GM23248 (cell line): ENCODE results near the gene DPF1.

Experiments used
- EZH2 ChIP-seq: fragments of 200-600 bp; sonication (generic); IDR thresholded peaks from 2 replicates; pipeline ENCODE4 v1.6.1; 2018; ENCODE audit warnings: antibody characterized with exemption, mild to moderate bottlenecking; ENCODE audit not compliant: insufficient read depth, poor library complexity, severe bottlenecking
- EZH2phosphoT487 ChIP-seq: fragments of 200-600 bp; sonication (generic); IDR thresholded peaks from 2 replicates; pipeline ENCODE4 v1.6.1; 2018; ENCODE audit warnings: antibody characterized with exemption, moderate library complexity, mild to moderate bottlenecking, low read depth; ENCODE audit not compliant: insufficient read depth

- TF ChIP-seq EZH2phosphoT487: no peak
- no peak for TF ChIP-seq EZH2
Measured at GRCh38 chr19:38170334-38170733, 53.7 kb downstream of the DPF1 start.
